ENCODE results near the gene IL4. TPM values are rescaled to one million over a fixed set of nuclear protein-coding genes. Genes with fewer than 3 reads are reported as not detected.

Gene IL4
- total RNA-seq, 1 donor from 2014 or later = not detected

DNA sequence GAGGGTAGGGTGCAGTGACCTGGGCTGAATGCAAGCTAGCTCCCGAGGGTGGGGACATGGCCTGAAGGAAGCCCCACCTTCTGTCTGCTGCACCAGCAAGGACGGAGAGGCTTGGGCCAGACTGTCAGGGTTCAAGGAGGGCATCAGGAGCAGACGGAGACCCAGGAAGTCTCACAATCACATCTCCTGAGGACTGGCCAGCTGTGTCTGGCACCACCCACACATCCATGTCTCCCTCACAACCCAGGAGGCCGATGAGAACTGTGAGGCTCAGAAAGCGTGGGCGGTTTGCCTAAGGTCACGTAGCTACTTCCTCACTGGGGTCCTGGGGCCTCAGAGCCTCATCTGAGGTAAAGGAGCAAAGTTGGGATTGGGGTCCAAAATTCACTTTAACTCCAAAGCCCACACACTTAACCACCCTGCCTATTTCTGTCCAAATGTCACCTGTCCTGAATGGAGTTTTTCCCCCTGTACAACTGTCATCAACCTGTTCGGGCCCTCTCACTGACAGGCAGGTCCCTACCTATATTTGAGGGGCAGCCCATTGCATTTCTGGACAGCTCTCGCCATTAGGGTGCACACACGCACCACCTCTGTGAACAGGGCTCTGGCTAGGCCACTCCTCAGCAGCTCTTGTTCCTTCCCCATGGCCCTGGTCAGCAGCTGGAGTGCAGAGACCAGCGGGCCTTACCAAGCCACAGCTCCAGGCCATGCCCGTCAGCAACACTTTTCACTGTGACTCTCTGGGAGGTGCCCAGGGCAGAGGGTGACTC lies 12.4 kb upstream of the IL4 start:
- Histone ChIP-seq H3K79me2 (ENCODE audit: insufficient read depth, low read length) (no peaks in the 10 kb centered on the region), H3K9ac (ENCODE audit: low read length) (no peak overlapping the region), H3K4me3 (ENCODE audit: insufficient read depth, low read depth, low read length) (no peak overlapping the region), H2AFZ (ENCODE audit: low read depth, low read length) (no peak overlapping the region), H3K27me3 (ENCODE audit: insufficient read depth, low read length) (no peaks in the 10 kb centered on the region), H3K9me3 (ENCODE audit: insufficient read depth, low read depth, low read length) (no peaks in the 10 kb centered on the region), H3K4me2 (ENCODE audit: low read length) (no peak overlapping the region), H4K20me1 (ENCODE audit: insufficient read depth, low read length) (no peaks in the 10 kb centered on the region), H3K4me1 (ENCODE audit: insufficient read depth, low read length) (no peaks in the 10 kb centered on the region), H3K36me3 (ENCODE audit: insufficient read depth, low read length) (no peaks in the 10 kb centered on the region), H3K27ac (ENCODE audit: low read depth, low read length) (no peak overlapping the region)
- H3K36me3 Mint-ChIP-seq (ENCODE audit: low read depth, unreplicated experiment) = no peaks in the 10 kb centered on the region
- H3K4me1 Mint-ChIP-seq (ENCODE audit: low read depth, unreplicated experiment) = peaks cover 34% of the 10 kb centered on the region
- H3K9me3 Mint-ChIP-seq (ENCODE audit: unreplicated experiment) = no peaks in the 10 kb centered on the region
- no peak overlapping the region for H3K27ac Mint-ChIP-seq (ENCODE audit: unreplicated experiment)
- no peak overlapping the region for H3K4me3 Mint-ChIP-seq (ENCODE audit: unreplicated experiment)
- H3K27me3 Mint-ChIP-seq (ENCODE audit: low read depth, unreplicated experiment) = peaks cover 22% of the 10 kb centered on the region
- TF ChIP-seq EZH2 (IDR thresholded peaks at IDR 0.05; ENCODE audit: insufficient read depth, low read length) (no peak), CTCF (IDR thresholded peaks at IDR 0.05; ENCODE audit: insufficient read depth, low read depth, low read length) (no peak)
- DNase-seq (ENCODE audit: low read depth) = no peak
- FAIRE-seq = no peak

DNA sequence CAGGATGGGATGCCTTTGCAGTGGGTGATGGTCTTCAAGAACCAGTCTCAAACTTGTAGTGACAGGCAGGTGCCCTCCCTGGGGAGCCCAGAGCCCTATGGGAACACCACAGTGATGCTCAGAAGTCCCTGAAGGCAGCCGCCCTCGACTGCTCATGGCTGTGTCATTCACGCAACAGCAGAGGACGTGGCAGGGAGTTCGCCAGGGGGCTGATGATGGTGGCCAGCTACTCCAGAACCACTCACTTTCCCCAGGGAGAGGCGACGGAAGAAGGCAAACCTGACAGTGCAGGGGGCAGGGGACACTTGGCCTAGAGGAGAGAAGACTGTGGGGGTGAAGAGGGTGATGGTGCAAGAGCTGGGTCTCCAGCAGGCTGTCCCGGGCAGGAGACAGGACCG lies 11.8 kb upstream of the IL4 start:
- FAIRE-seq = no peak
- no peak overlapping the region for H3K4me2 ChIP-seq (ENCODE audit: low read length)
- Mint-ChIP-seq H3K4me1 (ENCODE audit: low read depth, unreplicated experiment) (peaks cover 34% of the 10 kb centered on the region), H3K36me3 (ENCODE audit: low read depth, unreplicated experiment) (no peaks in the 10 kb centered on the region), H3K9me3 (ENCODE audit: unreplicated experiment) (no peaks in the 10 kb centered on the region), H3K27ac (ENCODE audit: unreplicated experiment) (no peak overlapping the region), H3K4me3 (ENCODE audit: unreplicated experiment) (no peak overlapping the region), H3K27me3 (ENCODE audit: low read depth, unreplicated experiment) (peaks cover 17% of the 10 kb centered on the region)
- H4K20me1 ChIP-seq (ENCODE audit: insufficient read depth, low read length) = no peaks in the 10 kb centered on the region
- no peaks in the 10 kb centered on the region for H3K4me1 ChIP-seq (ENCODE audit: insufficient read depth, low read length)
- H2AFZ ChIP-seq (ENCODE audit: low read depth, low read length) = no peak overlapping the region
- H3K36me3 ChIP-seq (ENCODE audit: insufficient read depth, low read length) = no peaks in the 10 kb centered on the region
- no peak overlapping the region for H3K9ac ChIP-seq (ENCODE audit: low read length)
- H3K27ac ChIP-seq (ENCODE audit: low read depth, low read length) = no peak overlapping the region
- no peaks in the 10 kb centered on the region for H3K9me3 ChIP-seq (ENCODE audit: insufficient read depth, low read depth, low read length)
- TF ChIP-seq CTCF (IDR thresholded peaks at IDR 0.05; ENCODE audit: insufficient read depth, low read depth, low read length) (no peak), EZH2 (IDR thresholded peaks at IDR 0.05; ENCODE audit: insufficient read depth, low read length) (no peak)
- H3K27me3 ChIP-seq (ENCODE audit: insufficient read depth, low read length) = no peaks in the 10 kb centered on the region
- H3K4me3 ChIP-seq (ENCODE audit: insufficient read depth, low read depth, low read length) = no peak overlapping the region
- no peak for DNase-seq (ENCODE audit: low read depth)
- no peaks in the 10 kb centered on the region for H3K79me2 ChIP-seq (ENCODE audit: insufficient read depth, low read length)
